CD4-positive, alpha-beta T cell (primary cell): ENCODE results near the gene GPA33. TPM values are rescaled to one million over a fixed set of nuclear protein-coding genes. Genes with fewer than 3 reads are reported as not detected.

Experiments
- ATAC-seq: fragments of 200-7000 bp; cut with Tn5 transposase; one replicate; pipeline ENCODE4 v1.10.0; 2022; ENCODE audit warnings: mild to moderate bottlenecking; ENCODE audit not compliant: poor library complexity
- CTCF ChIA-PET: fragments of 350-600 bp; sonication (Branson Sonifier 250); formaldehyde crosslinking; loops from one replicate; lab custom pipeline; 2021; ENCODE audit warnings: antibody characterized with exemption, inconsistent platforms; lab: Charles Lee
- POLR2A ChIA-PET: fragments of 350-600 bp; sonication (Branson Sonifier 250); formaldehyde crosslinking; loops from one replicate; lab custom pipeline; 2021; ENCODE audit warnings: antibody characterized with exemption, inconsistent platforms; lab: Charles Lee
- DNase-seq, 14 experiments: peaks; one replicate each; pipeline ENCODE4 v3.0.0-alpha.2; 2013 to 2020; ENCODE audit warnings: mixed read lengths in 2 of 14
- H3K27ac ChIP-seq, 2 donors: one replicate each; pipeline versions ENCODE4 v1.5.1 to v1.7.0; 2013; ENCODE audit warnings: low read length in 2 of 2, low read depth in 1 of 2, mild to moderate bottlenecking in 1 of 2
- H3K27me3 ChIP-seq, 2 experiments: 1 replicate in 1 of 2; 2 replicates in 1 of 2; pipeline versions ENCODE4 v1.6.1 to v1.7.0; 2013; ENCODE audit warnings: low read length in 2 of 2, control low read depth in 1 of 2, mild to moderate bottlenecking in 1 of 2, moderate library complexity in 1 of 2; ENCODE audit not compliant: insufficient read depth in 2 of 2, control insufficient read depth in 1 of 2
- H3K36me3 ChIP-seq: one replicate; pipeline ENCODE4 v1.6.1; 2013; ENCODE audit warnings: low read length, control low read depth; ENCODE audit not compliant: insufficient read depth
- H3K4me1 ChIP-seq: one replicate; pipeline ENCODE4 v1.6.1; 2013; ENCODE audit warnings: low read length, control low read depth; ENCODE audit not compliant: insufficient read depth
- H3K4me3 ChIP-seq: one replicate; pipeline ENCODE4 v1.5.1; 2013; ENCODE audit warnings: mild to moderate bottlenecking, low read length, moderate library complexity
- H3K9me3 ChIP-seq, 2 experiments: 1 replicate in 1 of 2; 2 replicates in 1 of 2; pipeline versions ENCODE4 v1.6.1 to v1.7.0; 2013; ENCODE audit warnings: low read length in 2 of 2, mild to moderate bottlenecking in 2 of 2, control low read depth in 1 of 2, moderate library complexity in 1 of 2; ENCODE audit not compliant: control insufficient read depth in 1 of 2, insufficient read depth in 1 of 2
- H3K27ac Mint-ChIP-seq: one replicate; pipeline ENCODE4 v1.8.0; 2020; ENCODE audit warnings: mixed read lengths
- H3K27me3 Mint-ChIP-seq: one replicate; pipeline ENCODE4 v1.8.0; 2021; ENCODE audit warnings: mixed read lengths
- H3K36me3 Mint-ChIP-seq: one replicate; pipeline ENCODE4 v1.8.0; 2021; ENCODE audit warnings: low read depth, mixed read lengths
- H3K4me1 Mint-ChIP-seq: one replicate; pipeline ENCODE4 v1.8.0; 2021; ENCODE audit warnings: low read depth, mixed read lengths
- H3K4me3 Mint-ChIP-seq: one replicate; pipeline ENCODE4 v1.8.0; 2020; ENCODE audit warnings: mild to moderate bottlenecking, mixed read lengths
- H3K9me3 Mint-ChIP-seq: one replicate; pipeline ENCODE4 v1.8.0; 2020; ENCODE audit warnings: mixed read lengths
- intact Hi-C, 2 experiments: fragments of 100-400 bp; cut with DNase I in 1 of 2; cut with micrococcal nuclease in 1 of 2; formaldehyde crosslinking; loops; one replicate each; pipeline versions ENCODE4 v1.15.1 to v1.9.0; 2023 to 2025; cut with DNase I, micrococcal nuclease
- polyA plus RNA-seq, 2 donors: library from polyadenylated mRNA; unstranded; fragments of 120-200 nt; gene quantifications; one replicate each; pipeline ENCODE4 v1.2.1, GENCODE V29; 2013
- total RNA-seq, 174 experiments: library from RNA in 2 of 174; stranded (reverse) in 2 of 174; gene quantifications; one replicate each; pipeline ENCODE4 v1.2.3 and lab custom pipeline; 2021 to 2026
- TF ChIP-seq, protein P1 (sequence below): fragments of 200-600 bp; IDR thresholded peaks from one replicate; pipeline ENCODE4 v1.8.0; 2022; ENCODE audit warnings: antibody characterized with exemption, mild to moderate bottlenecking

Gene GPA33, protein sequence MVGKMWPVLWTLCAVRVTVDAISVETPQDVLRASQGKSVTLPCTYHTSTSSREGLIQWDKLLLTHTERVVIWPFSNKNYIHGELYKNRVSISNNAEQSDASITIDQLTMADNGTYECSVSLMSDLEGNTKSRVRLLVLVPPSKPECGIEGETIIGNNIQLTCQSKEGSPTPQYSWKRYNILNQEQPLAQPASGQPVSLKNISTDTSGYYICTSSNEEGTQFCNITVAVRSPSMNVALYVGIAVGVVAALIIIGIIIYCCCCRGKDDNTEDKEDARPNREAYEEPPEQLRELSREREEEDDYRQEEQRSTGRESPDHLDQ
- total RNA-seq = 1 to 10 TPM; 4.8 to 5.0 TPM
- polyA plus RNA-seq (2013, experiment 1 of 2) = 15.9 TPM
- 16.6 TPM for polyA plus RNA-seq (2013, experiment 2 of 2)
- total RNA-seq (lab: John Stamatoyannopoulos, UW) = 0.05 to 81.1 (median 16.3) reads per million in 172 experiments

DNA sequence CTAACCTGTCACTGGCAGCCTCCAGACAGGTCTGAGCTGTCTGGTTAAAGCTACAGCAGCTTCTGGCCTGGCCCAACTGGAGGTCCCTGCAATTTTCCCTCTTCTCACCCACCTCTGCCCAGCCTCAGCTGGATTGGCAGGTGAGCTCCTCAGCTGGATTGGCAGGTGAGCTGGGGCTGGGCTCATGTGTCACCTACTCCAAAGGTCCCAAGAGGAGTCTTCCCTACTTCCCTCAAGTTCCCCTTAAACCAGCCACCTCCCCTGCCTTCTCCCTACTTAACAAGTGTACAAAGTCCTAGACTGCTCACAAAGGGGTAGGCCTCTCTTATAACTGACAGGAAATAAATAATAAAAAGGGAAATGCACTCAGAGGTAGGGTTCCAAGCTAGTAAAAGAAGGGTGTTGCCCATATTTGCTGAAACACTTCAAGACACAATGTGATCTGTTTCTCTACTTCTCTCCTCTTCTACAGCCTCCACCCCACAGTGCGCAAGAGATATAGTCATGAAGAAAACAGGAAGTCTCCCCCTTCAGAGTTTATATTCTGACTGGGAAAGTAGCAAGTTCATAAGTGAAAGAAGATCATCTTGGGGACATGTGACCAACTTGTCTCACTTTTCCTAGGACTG, at the start of gene GPA33:
TSS of gene GPA33 (minus strand) at position 64 of the 629 bp plus-strand sequence. CDS start 90 bp downstream, outside the sequence.
- Histone ChIP-seq H3K36me3 (no peaks in the 10 kb centered on the region), H3K9me3 (no peaks in the 10 kb centered on the region), H3K4me1 (peaks cover 41% of the 10 kb centered on the region), H3K4me3 (peak within 1 kb of the TSS; percentile 48), H3K27ac (peak within 1 kb of the TSS; percentile 82 to 90), H3K27me3 (no peaks in the 10 kb centered on the region)
- H3K27ac Mint-ChIP-seq = peak within 1 kb of the TSS; percentile 98
- TF ChIP-seq, protein P1, sequence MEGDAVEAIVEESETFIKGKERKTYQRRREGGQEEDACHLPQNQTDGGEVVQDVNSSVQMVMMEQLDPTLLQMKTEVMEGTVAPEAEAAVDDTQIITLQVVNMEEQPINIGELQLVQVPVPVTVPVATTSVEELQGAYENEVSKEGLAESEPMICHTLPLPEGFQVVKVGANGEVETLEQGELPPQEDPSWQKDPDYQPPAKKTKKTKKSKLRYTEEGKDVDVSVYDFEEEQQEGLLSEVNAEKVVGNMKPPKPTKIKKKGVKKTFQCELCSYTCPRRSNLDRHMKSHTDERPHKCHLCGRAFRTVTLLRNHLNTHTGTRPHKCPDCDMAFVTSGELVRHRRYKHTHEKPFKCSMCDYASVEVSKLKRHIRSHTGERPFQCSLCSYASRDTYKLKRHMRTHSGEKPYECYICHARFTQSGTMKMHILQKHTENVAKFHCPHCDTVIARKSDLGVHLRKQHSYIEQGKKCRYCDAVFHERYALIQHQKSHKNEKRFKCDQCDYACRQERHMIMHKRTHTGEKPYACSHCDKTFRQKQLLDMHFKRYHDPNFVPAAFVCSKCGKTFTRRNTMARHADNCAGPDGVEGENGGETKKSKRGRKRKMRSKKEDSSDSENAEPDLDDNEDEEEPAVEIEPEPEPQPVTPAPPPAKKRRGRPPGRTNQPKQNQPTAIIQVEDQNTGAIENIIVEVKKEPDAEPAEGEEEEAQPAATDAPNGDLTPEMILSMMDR = no peak
- CTCF ChIA-PET = interaction anchor here (1.0 to 1.6 kb wide), 4 partner anchors 18 to 180 kb away, joined by 3 to 4 read pairs (median 4); no protein-coding TSS in a partner anchor
- no peaks in the 10 kb centered on the region for H3K9me3 Mint-ChIP-seq
- intact Hi-C loops = loop anchor here in 1 of 2 experiments (2.0 to 10.0 kb wide), 2 partner anchors 30 to 134 kb away; partner anchors contain the start of gene POU2F1
- H3K27me3 Mint-ChIP-seq = no peaks in the 10 kb centered on the region
- POLR2A ChIA-PET = interaction anchor here (0.5 to 4.5 kb wide), 14 partner anchors 12 to 428 kb away, joined by 3 to 30 read pairs (median 5); partner anchors contain the start of genes CD247 and POU2F1
- peaks cover 72% of the 10 kb centered on the region for H3K4me1 Mint-ChIP-seq
- H3K36me3 Mint-ChIP-seq = peaks cover 3% of the 10 kb centered on the region
- peak in 11 of 14 experiments; percentile 11 to 84 (median 40) for DNase-seq
- peak within 1 kb of the TSS; percentile 84 for H3K4me3 Mint-ChIP-seq
- peak; percentile 97 for ATAC-seq

DNA sequence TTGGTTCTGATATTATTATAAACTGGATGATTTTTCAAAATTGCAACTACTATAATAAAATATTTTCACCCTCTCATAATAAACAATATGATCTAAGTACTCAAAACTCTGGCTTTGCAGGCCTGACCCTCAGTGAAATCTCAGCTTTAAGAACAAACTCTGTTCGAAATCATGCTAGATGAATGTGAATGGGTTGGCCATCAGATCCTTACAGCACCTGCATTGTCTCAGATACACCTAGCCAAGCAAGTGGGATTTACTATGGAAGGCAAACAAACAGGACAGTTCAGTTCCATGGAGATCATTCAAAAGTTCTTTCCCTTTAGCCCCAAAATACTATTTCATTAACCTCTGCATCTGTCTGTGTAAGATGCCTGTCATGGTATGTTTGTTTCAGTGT, 48.5 kb upstream of the GPA33 start:
- DNase-seq = no peak
- Histone ChIP-seq H3K9me3 (peaks cover 0 to 3% of the 10 kb centered on the region in 2 experiments), H3K27ac (no peak overlapping the region), H3K36me3 (no peaks in the 10 kb centered on the region), H3K4me1 (no peaks in the 10 kb centered on the region), H3K27me3 (peaks cover 0 to 4% of the 10 kb centered on the region in 2 experiments), H3K4me3 (no peak overlapping the region)
- H3K27ac Mint-ChIP-seq = no peak overlapping the region
- H3K4me1 Mint-ChIP-seq = no peaks in the 10 kb centered on the region
- peaks cover 4% of the 10 kb centered on the region for H3K27me3 Mint-ChIP-seq
- peaks cover 1% of the 10 kb centered on the region for H3K9me3 Mint-ChIP-seq
- no peak overlapping the region for H3K4me3 Mint-ChIP-seq
- ChIA-PET CTCF (interaction anchor here (1.0 kb wide), 1 partner anchor 79 kb away, joined by 3 read pairs; no protein-coding TSS in a partner anchor), POLR2A (no interaction called here)
- intact Hi-C loops = no loop called here
- ATAC-seq = no peak
- TF ChIP-seq, protein P1 = no peak
- no peaks in the 10 kb centered on the region for H3K36me3 Mint-ChIP-seq

DNA sequence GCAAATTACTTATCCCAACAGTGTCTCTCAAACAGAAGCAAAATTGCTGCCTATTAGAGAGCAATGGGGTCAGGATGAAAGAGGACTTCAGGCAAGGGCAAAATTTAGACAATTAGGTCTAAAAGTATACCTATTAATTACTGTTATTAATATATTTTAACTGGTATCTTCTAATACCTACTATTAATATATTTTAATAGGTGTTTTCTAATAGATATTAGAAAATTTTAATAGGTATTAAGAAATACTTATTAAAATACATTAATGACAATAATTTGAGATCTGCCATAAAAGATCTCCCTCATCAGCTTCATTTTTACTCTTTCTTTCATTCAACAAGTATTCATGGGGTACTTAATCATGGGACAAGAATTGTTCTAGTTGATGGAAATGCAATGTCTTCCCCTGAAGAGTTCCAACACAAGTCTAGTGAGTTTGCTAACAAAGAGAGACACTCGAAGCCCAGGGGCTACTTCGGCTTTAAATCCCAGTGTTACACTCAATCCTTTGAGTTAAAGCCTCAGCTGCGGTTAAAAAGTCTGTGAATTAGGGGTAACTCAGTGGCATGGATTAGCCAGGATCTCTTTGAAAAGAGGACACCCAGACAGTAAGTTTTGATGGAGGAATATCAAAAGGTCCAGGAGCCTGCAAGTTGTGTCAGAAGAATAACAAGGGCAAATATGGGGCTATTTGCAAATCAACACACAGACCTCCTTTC, 47.8 kb upstream of the GPA33 start:
- CTCF ChIA-PET = interaction anchor here (1.0 kb wide), 1 partner anchor 11 kb away, joined by 3 read pairs; no protein-coding TSS in a partner anchor
- no peak for DNase-seq
- peaks cover 4% of the 10 kb centered on the region for H3K27me3 Mint-ChIP-seq
- H3K27ac Mint-ChIP-seq = no peak overlapping the region
- no peaks in the 10 kb centered on the region for H3K36me3 ChIP-seq
- no peaks in the 10 kb centered on the region for H3K4me1 ChIP-seq
- H3K9me3 Mint-ChIP-seq = peaks cover 1% of the 10 kb centered on the region
- no peaks in the 10 kb centered on the region for H3K4me1 Mint-ChIP-seq
- H3K27ac ChIP-seq = no peak overlapping the region
- no peak for ATAC-seq
- no peak overlapping the region for H3K4me3 Mint-ChIP-seq
- peaks cover 0 to 4% of the 10 kb centered on the region in 2 experiments for H3K27me3 ChIP-seq
- H3K4me3 ChIP-seq = no peak overlapping the region
- H3K9me3 ChIP-seq = peaks cover 0 to 2% of the 10 kb centered on the region in 2 experiments
- TF ChIP-seq, protein P1 = no peak
- intact Hi-C loops = no loop called here
- POLR2A ChIA-PET = no interaction called here
- H3K36me3 Mint-ChIP-seq = no peaks in the 10 kb centered on the region
